Heart right ventricle (tissue), 16 donors: Measurements from ENCODE around the gene SLC35F3. TPM values are rescaled to one million over a fixed set of nuclear protein-coding genes. Genes with fewer than 3 reads are reported as not detected.
A peak's percentile ranks its signal among the peaks of the same experiment; 100 is the strongest.
"Not testable (repeated sequence)": the region's sequence is repeated elsewhere in the genome, so short reads cannot be mapped to it uniquely, and the experiment has no call there.

Source experiments
- ATAC-seq, 8 donors: fragments of 200-7000 bp; cut with Tn5 transposase; one replicate each; pipeline ENCODE4 v1.9.1; 2020; ENCODE audit warnings: mild to moderate bottlenecking in 8 of 8, moderate library complexity in 8 of 8, moderate number of reproducible peaks in 1 of 8
- DNase-seq, 2 donors: peaks; one replicate each; pipeline ENCODE4 v3.0.0-alpha.2; 2020
- H3K27ac ChIP-seq, 10 donors: fragments of 200-600 bp; sonication (generic) in 2 of 10; one replicate each; pipeline versions ENCODE4 v1.5.0 to v1.8.0; 2020 to 2022; ENCODE audit warnings: mild to moderate bottlenecking in 3 of 10
- H3K27me3 ChIP-seq, 7 donors: fragments of 200-600 bp; one replicate each; pipeline ENCODE4 v1.8.0; 2021 to 2022; ENCODE audit warnings: mild to moderate bottlenecking in 2 of 7
- H3K36me3 ChIP-seq, 9 donors: fragments of 200-600 bp; sonication (generic) in 1 of 9; one replicate each; pipeline versions ENCODE4 v1.5.0 to v1.8.0; 2020 to 2022; ENCODE audit warnings: mild to moderate bottlenecking in 2 of 9
- H3K4me1 ChIP-seq, 9 donors: fragments of 200-600 bp; sonication (generic) in 1 of 9; one replicate each; pipeline versions ENCODE4 v1.5.0 to v1.8.0; 2020 to 2022; ENCODE audit warnings: mild to moderate bottlenecking in 4 of 9
- H3K4me3 ChIP-seq, 10 donors: fragments of 200-600 bp; sonication (generic) in 2 of 10; one replicate each; pipeline versions ENCODE4 v1.5.0 to v1.8.0; 2020 to 2022; ENCODE audit warnings: mild to moderate bottlenecking in 7 of 10, moderate library complexity in 2 of 10
- H3K9me3 ChIP-seq, 11 donors: fragments of 200-600 bp in 10 of 11; sonication (generic) in 2 of 11; one replicate each; pipeline versions ENCODE4 v1.5.0 to v1.8.0; 2013 to 2022; ENCODE audit warnings: mild to moderate bottlenecking in 2 of 11, control low read depth in 1 of 11, moderate library complexity in 1 of 11
- WGBS, 2 donors: extraction: QIAGEN DNeasy Blood & Tissue Kit; methylation state at CpG; one replicate each; pipeline ENCODE4 v1.1.7; 2013; ENCODE audit warnings: inconsistent platforms in 1 of 2; 5-methylcytosine and 5-hydroxymethylcytosine counted together
- intact Hi-C, 10 donors: fragments of 100-400 bp; cut with DNase I; formaldehyde crosslinking; loops; one replicate each; pipeline versions ENCODE4 v1.11.1 to v1.14.2; 2022
- polyA plus RNA-seq, 2 donors: library from polyadenylated mRNA; stranded (reverse); fragments of 200-250 nt; gene quantifications; one replicate each; pipeline ENCODE4 v1.2.3, GENCODE V29; 2013
- total RNA-seq, 10 donors: library from RNA; stranded (reverse); fragmentation: NEBNext Ultra II Directional in 3 of 10; extraction: Animal tissue kit (Norgen Biotek cat#: 25700) in 3 of 10; gene quantifications; one replicate each; pipeline versions ENCODE4 v1.2.1 to v1.2.4, GENCODE V29; 2021 to 2023
- TF ChIP-seq, protein P1 (sequence below), 9 donors: fragments of 200-600 bp; sonication (generic) in 2 of 9; IDR thresholded peaks; one replicate each; pipeline versions ENCODE4 v1.5.0 to v1.8.0; 2021 to 2022; ENCODE audit warnings: antibody characterized with exemption in 9 of 9, mild to moderate bottlenecking in 5 of 9, moderate library complexity in 1 of 9
- donor health status: Arrhythmogenic right ventricular cardiomyopathy.
- donor health status: ischemic (EF 13 %, LVEDD 7.1; RV severe dilation, severe dysfunction).
- donor health status: healthy with polysubstance abuse.
- donor health status: DM: no; HTN: yes; CAD: no.
- donor health status: DM: no; HTN: no; CAD: no.
- donor health status: ischemic (EF 25% LVEDD 6.9; RV normal size, moderate dysfunction).
- donor health status: ischemic (EF 25% LVEDD 5.7; RV mildly dilated, moderate dysfunction).
- donor health status: healthy.
- donor health status: DM: yes; HTN: yes; CAD: no.
- donor health status: Ischemic cardiomyopathy.
- donor health status: ischemic (EF 35%, LVEDD 5.7; RV mildly dilated, moderate dysfunction).
- donor health status: nonischemic (EF 11% LVEDD 7.7; RV severe dilation, severe dysfunction).
- donor health status: DM: yes; HTN: yes; CAD: no.
- donor health status: PGD.
- donor health status: ischemic (EF 29% LVEDD 5.4; RV normal size, mild dysfunction).
- donor health status: nonischemic (EF 23%, LVEDD 6.1; RV moderate dilation, normal function).

The SLC35F3 gene
- total and polyA plus RNA-seq, 12 donors: 0.04 to 0.09 (median 0.09) TPM; not detected in 9

GRCh38 chr1:234119431-234119830 is 215.0 kb downstream of the SLC35F3 start:
- Histone ChIP-seq H3K4me3 (no peak overlapping the region), H3K27me3 (peaks cover 0 to 19% (median 8%) of the 10 kb centered on the region in 7 donors), H3K4me1 (no peaks in the 10 kb centered on the region), H3K9me3 (peaks cover 0 to 3% (median 0%) of the 10 kb centered on the region in 11 donors), H3K36me3 (no peaks in the 10 kb centered on the region), H3K27ac (no peak overlapping the region)
- intact Hi-C loops: loop anchor here in 8 of 10 donors (5.0 to 10.0 kb wide), 6 partner anchors 185 to 1295 kb away; no protein-coding TSS in a partner anchor
- 80 to 86% methylated on average over 5 of the region's 5 CpGs for WGBS, 2 donors
- DNase-seq: no peak
- TF ChIP-seq, protein P1, sequence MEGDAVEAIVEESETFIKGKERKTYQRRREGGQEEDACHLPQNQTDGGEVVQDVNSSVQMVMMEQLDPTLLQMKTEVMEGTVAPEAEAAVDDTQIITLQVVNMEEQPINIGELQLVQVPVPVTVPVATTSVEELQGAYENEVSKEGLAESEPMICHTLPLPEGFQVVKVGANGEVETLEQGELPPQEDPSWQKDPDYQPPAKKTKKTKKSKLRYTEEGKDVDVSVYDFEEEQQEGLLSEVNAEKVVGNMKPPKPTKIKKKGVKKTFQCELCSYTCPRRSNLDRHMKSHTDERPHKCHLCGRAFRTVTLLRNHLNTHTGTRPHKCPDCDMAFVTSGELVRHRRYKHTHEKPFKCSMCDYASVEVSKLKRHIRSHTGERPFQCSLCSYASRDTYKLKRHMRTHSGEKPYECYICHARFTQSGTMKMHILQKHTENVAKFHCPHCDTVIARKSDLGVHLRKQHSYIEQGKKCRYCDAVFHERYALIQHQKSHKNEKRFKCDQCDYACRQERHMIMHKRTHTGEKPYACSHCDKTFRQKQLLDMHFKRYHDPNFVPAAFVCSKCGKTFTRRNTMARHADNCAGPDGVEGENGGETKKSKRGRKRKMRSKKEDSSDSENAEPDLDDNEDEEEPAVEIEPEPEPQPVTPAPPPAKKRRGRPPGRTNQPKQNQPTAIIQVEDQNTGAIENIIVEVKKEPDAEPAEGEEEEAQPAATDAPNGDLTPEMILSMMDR (IDR thresholded peaks at IDR 0.05): no peak
- ATAC-seq: no peak

DNA sequence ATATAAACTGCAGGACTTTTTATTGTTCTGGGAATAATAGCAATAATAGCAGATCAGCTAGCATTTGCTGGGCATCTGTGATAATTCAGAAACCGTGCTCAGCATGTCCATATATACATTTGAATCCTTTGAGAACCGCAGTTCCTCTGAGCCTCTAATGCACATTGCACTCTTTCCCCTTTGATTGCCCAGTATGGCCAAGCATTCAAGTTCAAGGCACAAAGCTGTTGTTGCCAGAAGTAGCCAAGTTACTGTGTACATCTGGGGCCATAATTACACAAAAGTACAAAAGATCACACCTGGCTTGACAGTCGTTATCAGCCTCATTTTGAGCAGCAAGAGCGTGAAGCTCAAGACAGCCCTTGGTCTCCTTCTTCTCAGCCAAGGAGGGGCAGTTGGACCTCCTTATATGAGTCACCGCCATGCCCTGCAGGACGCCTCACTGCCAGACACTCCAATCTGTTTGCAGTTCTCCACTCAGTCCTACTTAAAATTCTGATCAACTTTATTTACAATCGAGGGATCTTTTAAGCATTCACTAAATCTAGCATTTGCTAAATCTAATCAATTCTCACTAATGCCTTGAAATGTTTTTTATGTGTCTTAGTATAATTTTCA is 216.0 kb downstream of the SLC35F3 start:
- peaks cover 0 to 25% (median 18%) of the 10 kb centered on the region in 7 donors for H3K27me3 ChIP-seq
- H3K9me3 ChIP-seq: peaks cover 0 to 3% (median 0%) of the 10 kb centered on the region in 11 donors
- intact Hi-C loops: no loop called here
- 72 to 78% methylated on average over 7 of the region's 7 CpGs for WGBS, 2 donors
- DNase-seq (no peak), ATAC-seq (no peak)
- TF ChIP-seq, protein P1 (IDR thresholded peaks at IDR 0.05): no peak
- H3K4me1 ChIP-seq: no peaks in the 10 kb centered on the region
- no peaks in the 10 kb centered on the region for H3K36me3 ChIP-seq
- no peak overlapping the region for H3K27ac ChIP-seq
- no peak overlapping the region for H3K4me3 ChIP-seq

DNA sequence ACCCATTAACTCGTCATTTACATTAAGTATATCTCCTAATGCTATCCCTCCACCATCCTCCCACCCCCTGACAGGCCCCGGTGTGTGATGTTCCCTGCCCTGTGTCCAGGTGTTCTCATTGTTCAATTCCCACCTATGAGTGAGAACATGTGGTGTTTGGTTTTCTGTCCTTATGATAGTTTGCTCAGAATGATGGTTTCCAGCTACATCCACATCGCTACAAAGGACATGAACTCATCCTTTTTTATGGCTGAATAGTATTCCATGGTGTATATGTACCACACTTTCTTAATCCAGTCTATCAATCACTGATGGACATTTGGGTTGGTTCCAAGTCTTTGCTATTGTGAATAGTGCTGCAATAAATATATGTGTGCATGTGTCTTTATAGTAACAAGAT is 217.2 kb downstream of the SLC35F3 start:
- H3K4me3 ChIP-seq, H3K9me3 ChIP-seq, H3K36me3 ChIP-seq, H3K4me1 ChIP-seq, intact Hi-C loops, H3K27ac ChIP-seq, DNase-seq, ATAC-seq: not testable (repeated sequence)
- 84 to 86% methylated on average over 3 of the region's 3 CpGs for WGBS, 2 donors
- H3K27me3 ChIP-seq: peaks cover 0 to 32% (median 24%) of the 10 kb centered on the region in 7 donors

DNA sequence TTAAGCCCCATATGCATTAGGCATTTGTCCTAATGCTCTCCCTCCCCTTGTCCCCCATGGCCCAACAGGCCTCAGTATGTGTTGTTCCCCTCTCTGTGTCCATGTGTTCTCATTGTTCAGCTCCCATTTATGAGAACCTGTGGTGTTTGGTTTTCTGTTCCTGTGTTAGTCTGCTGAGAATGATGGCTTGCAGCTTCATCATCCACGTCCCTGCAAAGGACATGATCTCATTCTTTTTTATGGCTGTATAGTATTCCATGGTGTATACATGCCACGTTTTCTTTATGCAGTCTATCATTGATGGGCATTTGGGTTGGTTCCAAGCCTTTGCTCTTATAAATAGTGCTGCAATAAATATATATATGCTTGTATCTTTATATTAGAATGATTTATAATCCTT is 218.1 kb downstream of the SLC35F3 start:
- H3K27ac ChIP-seq, DNase-seq, H3K4me3 ChIP-seq, ATAC-seq, H3K9me3 ChIP-seq, H3K36me3 ChIP-seq, H3K4me1 ChIP-seq, intact Hi-C loops: not testable (repeated sequence)
- peaks cover 5 to 42% (median 33%) of the 10 kb centered on the region in 7 donors for H3K27me3 ChIP-seq
- 76 to 83% methylated on average over 2 of the region's 2 CpGs for WGBS, 2 donors

DNA sequence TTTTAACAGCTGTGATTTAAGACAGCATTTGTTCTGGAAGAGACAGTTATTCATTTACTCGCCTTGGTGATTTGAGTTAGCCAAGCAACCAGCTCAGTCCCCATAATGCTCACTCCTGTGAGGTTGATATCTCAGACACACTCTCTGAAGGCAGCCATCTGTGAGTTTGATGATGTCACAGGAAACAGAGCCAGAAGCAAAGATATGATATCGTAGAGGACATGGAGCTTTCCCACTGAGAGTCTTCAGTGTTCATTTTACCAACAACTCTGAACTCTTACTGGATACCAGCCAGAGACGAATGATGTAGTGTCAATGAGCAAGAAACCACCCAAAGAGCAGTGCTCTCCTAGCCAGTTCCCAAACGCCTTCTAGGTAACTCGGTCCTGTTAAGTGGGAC is 219.4 kb downstream of the SLC35F3 start:
- DNase-seq (no peak), ATAC-seq (peak in 5 of 8 donors; percentile 27 to 63 (median 34))
- intact Hi-C loops: no loop called here
- no peak overlapping the region for H3K27ac ChIP-seq
- no peaks in the 10 kb centered on the region for H3K36me3 ChIP-seq
- H3K9me3 ChIP-seq: peaks cover 0 to 3% (median 0%) of the 10 kb centered on the region in 11 donors
- H3K4me1 ChIP-seq: no peaks in the 10 kb centered on the region
- WGBS, 2 donors: 30 to 48% methylated on average over 5 of the region's 5 CpGs
- no peak overlapping the region for H3K4me3 ChIP-seq
- H3K27me3 ChIP-seq: peaks cover 5 to 48% (median 38%) of the 10 kb centered on the region in 7 donors
- TF ChIP-seq, protein P1 (IDR thresholded peaks at IDR 0.05): no peak
